GM08714 (cell line): ENCODE results near the gene CNNM4.

ENCODE experiments used
- H3K4me3 ChIP-seq: fragments of 200-500 bp; sonication (Bioruptor generic); 2 replicates; pipeline ENCODE4 v1.5.1; 2014; ENCODE audit warnings: mild to moderate bottlenecking, low read length, inconsistent platforms
- ZNF274 ChIP-seq: IDR thresholded peaks from 2 replicates; pipeline ENCODE4 v1.6.1; 2012; ENCODE audit warnings: mild to moderate bottlenecking, low read depth, low read length

Gene CNNM4

GRCh38 chr2:96856776-96857666, 96.3 kb downstream of the CNNM4 start:
- H3K4me3 ChIP-seq, result peak overlapping the region; percentile 78
- no peak for TF ChIP-seq ZNF274

GRCh38 chr2:96857667-96858372, 97.1 kb downstream of the CNNM4 start, which contains the start of gene ANKRD39:
Gene ANKRD39 (minus strand): TSS chr2:96858016. CDS start chr2:96857987, 29 bp downstream.
- peak within 1 kb of the TSS; percentile 78 for H3K4me3 ChIP-seq
- no peak for TF ChIP-seq ZNF274

- no peak overlapping the region for H3K4me3 ChIP-seq
- no peak for TF ChIP-seq ZNF274
Measured at GRCh38 chr2:96859099-96859649, 98.5 kb downstream of the CNNM4 start.

DNA sequence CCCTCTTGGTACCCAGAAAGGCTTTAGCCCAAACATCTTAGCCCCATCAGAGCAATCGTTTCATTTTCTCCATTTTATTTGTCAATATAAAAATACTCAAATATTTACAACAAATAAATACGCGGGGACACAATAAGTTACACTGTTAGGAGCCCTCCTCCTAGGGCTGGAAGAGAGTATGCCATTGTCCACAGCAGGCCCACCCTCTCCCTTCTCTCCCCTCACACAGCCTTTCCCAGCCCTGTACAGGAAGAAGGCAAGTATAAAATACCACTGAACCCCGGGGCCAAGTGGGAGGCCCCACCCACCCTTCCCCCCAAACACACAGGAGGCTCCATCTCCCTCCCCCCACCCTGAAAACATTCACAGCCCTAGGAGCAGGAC, 99.0 kb downstream of the CNNM4 start:
- no peak for TF ChIP-seq ZNF274
- no peak overlapping the region for H3K4me3 ChIP-seq

DNA sequence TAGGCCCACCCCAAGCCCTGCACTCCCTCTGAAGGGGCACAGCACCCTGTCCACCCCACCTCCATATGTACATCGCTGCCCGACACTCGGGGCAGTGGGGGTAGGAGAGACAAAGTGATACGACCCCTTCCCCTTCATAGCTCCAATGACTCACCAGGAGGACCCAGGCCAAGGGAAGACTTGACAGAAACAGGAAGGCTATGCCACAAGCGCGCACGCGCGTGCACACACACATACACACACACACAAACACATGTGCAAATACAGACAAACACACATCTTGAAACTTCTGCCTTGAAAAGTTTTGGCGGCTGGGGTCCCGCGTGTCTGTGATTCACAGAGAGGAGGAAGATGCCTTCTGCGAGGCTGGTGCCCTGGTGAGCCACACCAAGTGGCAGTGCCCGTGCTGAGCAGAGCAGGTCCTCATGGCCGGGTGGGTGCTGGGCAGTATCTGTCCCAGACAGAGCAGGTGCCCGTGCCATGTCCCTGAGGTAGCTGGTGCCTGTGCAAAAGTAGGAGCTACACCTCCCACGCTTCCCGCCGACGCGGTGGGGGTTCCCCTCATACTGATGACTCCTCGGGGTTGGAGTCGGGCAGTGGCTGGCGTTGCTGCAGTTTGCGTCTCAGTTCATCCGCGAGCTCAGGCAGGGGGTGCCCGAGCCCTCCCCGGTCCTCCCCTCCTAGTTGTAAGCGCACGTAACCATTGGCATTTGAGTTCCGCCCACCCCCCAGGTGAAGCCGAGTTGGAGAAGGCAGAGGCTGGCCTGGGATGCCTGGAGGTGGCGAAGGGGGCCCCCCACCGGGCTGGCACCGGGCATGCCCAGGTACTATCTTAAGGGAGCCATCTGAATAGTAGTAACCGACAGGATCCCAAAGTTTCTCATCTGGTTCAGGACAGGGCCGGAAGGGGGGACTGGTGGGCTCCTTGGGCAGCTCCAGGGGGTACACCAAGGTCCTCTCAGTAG, 99.6 kb downstream of the CNNM4 start:
- no peak overlapping the region for H3K4me3 ChIP-seq
- TF ChIP-seq ZNF274, result no peak

DNA sequence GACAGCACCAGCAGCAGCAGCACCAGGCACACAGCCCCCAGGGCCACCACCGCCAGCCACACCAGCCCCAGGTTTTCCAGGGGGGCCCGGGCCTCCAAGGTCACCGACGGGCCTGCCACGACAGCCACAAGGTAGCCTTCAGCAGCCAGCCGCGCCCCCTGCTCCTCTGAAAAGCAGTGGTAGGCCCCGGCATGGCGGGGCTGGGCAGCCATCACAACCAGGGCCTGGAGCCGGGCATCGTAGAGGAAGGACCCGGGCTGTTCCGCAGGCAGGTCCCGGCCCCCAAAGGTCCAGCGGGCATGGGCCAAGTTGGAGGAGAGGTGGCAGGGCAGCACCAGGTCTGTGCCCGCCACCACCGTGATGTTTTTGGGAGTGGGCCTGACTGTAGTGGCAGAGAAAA, 100.4 kb downstream of the CNNM4 start:
- H3K4me3 ChIP-seq, result no peak overlapping the region
- TF ChIP-seq ZNF274, result no peak
